Mesendoderm (in vitro differentiated cells): ENCODE results near the gene ZSCAN20.

Source experiments
- DNase-seq: peaks from one replicate; pipeline ENCODE4 v3.0.0; 2013
- H2AK5ac ChIP-seq: 2 replicates; pipeline ENCODE4 v1.6.1; 2013; ENCODE audit warnings: low read length, inconsistent platforms
- H2BK120ac ChIP-seq: 2 replicates; pipeline ENCODE4 v1.6.1; 2013; ENCODE audit warnings: low read depth, mild to moderate bottlenecking, low read length, moderate library complexity, mixed read lengths
- H2BK15ac ChIP-seq: replicated peaks from 2 replicates; pipeline ENCODE4 v1.6.1; 2013; ENCODE audit warnings: low read depth, mild to moderate bottlenecking, moderate library complexity
- H2BK5ac ChIP-seq: 2 replicates; pipeline ENCODE4 v1.6.1; 2013; ENCODE audit warnings: low read length, inconsistent platforms
- H3K18ac ChIP-seq: 2 replicates; pipeline ENCODE4 v1.6.1; 2013; ENCODE audit warnings: mild to moderate bottlenecking, low read length, mixed read lengths
- H3K23ac ChIP-seq: one replicate; pipeline ENCODE4 v1.6.1; 2013; ENCODE audit warnings: low read length
- H3K27ac ChIP-seq: 2 replicates; pipeline ENCODE4 v1.5.1; 2013; ENCODE audit warnings: low read depth, mild to moderate bottlenecking, inconsistent platforms, low read length, moderate library complexity
- H3K27me3 ChIP-seq: 2 replicates; pipeline ENCODE4 v1.6.1; 2013; ENCODE audit warnings: low read length, control low read depth, mild to moderate bottlenecking, inconsistent platforms; ENCODE audit not compliant: insufficient read depth, poor library complexity
- H3K36me3 ChIP-seq: 2 replicates; pipeline ENCODE4 v1.6.1; 2013; ENCODE audit warnings: low read length, inconsistent platforms; ENCODE audit not compliant: control insufficient read depth, insufficient read depth
- H3K4ac ChIP-seq: one replicate; pipeline ENCODE4 v1.6.1; 2013; ENCODE audit warnings: low read depth, mild to moderate bottlenecking, low read length, moderate library complexity
- H3K4me1 ChIP-seq: 2 replicates; pipeline ENCODE4 v1.6.1; 2013; ENCODE audit warnings: low read depth, low read length, inconsistent platforms; ENCODE audit not compliant: control insufficient read depth
- H3K4me2 ChIP-seq: 2 replicates; pipeline ENCODE4 v1.6.1; 2013; ENCODE audit warnings: low read length
- H3K4me3 ChIP-seq: 2 replicates; pipeline ENCODE4 v1.5.1; 2013; ENCODE audit warnings: mild to moderate bottlenecking, low read length
- H3K56ac ChIP-seq: one replicate; pipeline ENCODE4 v1.6.1; 2013; ENCODE audit warnings: low read length
- H3K79me1 ChIP-seq: 2 replicates; pipeline ENCODE4 v1.6.1; 2013; ENCODE audit warnings: low read length, inconsistent platforms
- H3K79me2 ChIP-seq: 2 replicates; pipeline ENCODE4 v1.6.1; 2013; ENCODE audit warnings: mild to moderate bottlenecking, low read length; ENCODE audit not compliant: control insufficient read depth, insufficient read depth
- H3K9ac ChIP-seq: 2 replicates; pipeline ENCODE4 v1.6.1; 2013; ENCODE audit warnings: low read length, inconsistent platforms
- H4K5ac ChIP-seq: one replicate; pipeline ENCODE4 v1.6.1; 2013; ENCODE audit warnings: low read length
- H4K8ac ChIP-seq: one replicate; pipeline ENCODE4 v1.6.1; 2013; ENCODE audit warnings: low read depth, mild to moderate bottlenecking, control low read depth, low read length, moderate library complexity
- WGBS: extraction: QIAGEN DNeasy Blood & Tissue Kit; methylation state at CpG from one replicate; pipeline ENCODE4 v1.1.7; 2013; ENCODE audit warnings: low lambda C conversion rate, missing lambda C conversion rate; ENCODE audit not compliant: insufficient coverage; ENCODE audit errors: extremely low coverage; 5-methylcytosine and 5-hydroxymethylcytosine counted together

ZSCAN20 gene

GRCh38 chr1:33460947-33461629 lies 11.4 kb upstream of the ZSCAN20 start:
- H3K18ac ChIP-seq = no peak overlapping the region
- no peak overlapping the region for H3K4ac ChIP-seq
- no peak for DNase-seq
- no peak overlapping the region for H3K4me3 ChIP-seq
- no peaks in the 10 kb centered on the region for H3K4me1 ChIP-seq
- H2BK15ac ChIP-seq = no peak overlapping the region
- no peak overlapping the region for H4K8ac ChIP-seq
- no peak overlapping the region for H4K5ac ChIP-seq
- H3K9ac ChIP-seq = no peak overlapping the region
- H2AK5ac ChIP-seq = no peak overlapping the region
- no peaks in the 10 kb centered on the region for H3K27me3 ChIP-seq
- no peak overlapping the region for H3K27ac ChIP-seq
- no peak overlapping the region for H3K23ac ChIP-seq
- H2BK5ac ChIP-seq = no peak overlapping the region
- H3K79me1 ChIP-seq = no peaks in the 10 kb centered on the region
- no peak overlapping the region for H3K4me2 ChIP-seq
- no peaks in the 10 kb centered on the region for H3K79me2 ChIP-seq
- no peak overlapping the region for H2BK120ac ChIP-seq
- H3K56ac ChIP-seq = no peak overlapping the region
- no CpG with 5 or more reads among the region's 4 CpGs for WGBS
- no peaks in the 10 kb centered on the region for H3K36me3 ChIP-seq

- Histone ChIP-seq H3K36me3 (no peaks in the 10 kb centered on the region), H3K4me3 (no peak overlapping the region), H3K27ac (no peak overlapping the region), H3K56ac (no peak overlapping the region), H4K8ac (no peak overlapping the region), H3K18ac (no peak overlapping the region), H3K4me1 (no peaks in the 10 kb centered on the region), H3K4me2 (no peak overlapping the region), H4K5ac (no peak overlapping the region), H2BK15ac (no peak overlapping the region), H2AK5ac (no peak overlapping the region), H3K79me1 (no peaks in the 10 kb centered on the region), H3K23ac (no peak overlapping the region), H3K9ac (no peak overlapping the region), H3K4ac (no peak overlapping the region), H2BK120ac (no peak overlapping the region), H2BK5ac (no peak overlapping the region), H3K27me3 (no peaks in the 10 kb centered on the region), H3K79me2 (no peaks in the 10 kb centered on the region)
- no peak for DNase-seq
- no CpG with 5 or more reads among the region's 8 CpGs for WGBS
Observed at GRCh38 chr1:33462405-33463164, 9.9 kb upstream of the ZSCAN20 start.

- no peaks in the 10 kb centered on the region for H3K4me1 ChIP-seq
- no peak overlapping the region for H3K27ac ChIP-seq
- no peak overlapping the region for H4K8ac ChIP-seq
- no peak overlapping the region for H2BK5ac ChIP-seq
- no CpG with 5 or more reads among the region's 3 CpGs for WGBS
- DNase-seq = no peak
- H3K9ac ChIP-seq = no peak overlapping the region
- no peak overlapping the region for H4K5ac ChIP-seq
- no peak overlapping the region for H3K23ac ChIP-seq
- no peak overlapping the region for H3K4me3 ChIP-seq
- no peaks in the 10 kb centered on the region for H3K79me2 ChIP-seq
- H3K56ac ChIP-seq = no peak overlapping the region
- no peak overlapping the region for H2BK15ac ChIP-seq
- no peak overlapping the region for H3K4me2 ChIP-seq
- H3K27me3 ChIP-seq = no peaks in the 10 kb centered on the region
- no peak overlapping the region for H2AK5ac ChIP-seq
- H2BK120ac ChIP-seq = no peak overlapping the region
- H3K4ac ChIP-seq = no peak overlapping the region
- no peaks in the 10 kb centered on the region for H3K79me1 ChIP-seq
- H3K18ac ChIP-seq = no peak overlapping the region
- H3K36me3 ChIP-seq = no peaks in the 10 kb centered on the region
Observed at GRCh38 chr1:33464552-33464951, 7.9 kb upstream of the ZSCAN20 start.

GRCh38 chr1:33465316-33465715 lies 7.1 kb upstream of the ZSCAN20 start:
- Histone ChIP-seq H3K36me3 (no peaks in the 10 kb centered on the region), H2AK5ac (no peak overlapping the region), H3K27me3 (no peaks in the 10 kb centered on the region), H3K18ac (no peak overlapping the region), H3K56ac (no peak overlapping the region), H2BK5ac (no peak overlapping the region), H3K27ac (no peak overlapping the region), H3K9ac (no peak overlapping the region), H3K4me3 (no peak overlapping the region), H3K4me2 (no peak overlapping the region), H3K4me1 (no peaks in the 10 kb centered on the region), H3K79me1 (no peaks in the 10 kb centered on the region), H3K4ac (no peak overlapping the region), H2BK120ac (no peak overlapping the region), H3K79me2 (no peaks in the 10 kb centered on the region), H2BK15ac (no peak overlapping the region), H4K5ac (no peak overlapping the region), H4K8ac (no peak overlapping the region), H3K23ac (no peak overlapping the region)
- no peak for DNase-seq
- WGBS = no CpG with 5 or more reads among the region's 2 CpGs

GRCh38 chr1:33466159-33466558 lies 6.3 kb upstream of the ZSCAN20 start:
- H3K4ac ChIP-seq = no peak overlapping the region

More at GRCh38 chr1:33466159-33466558, 6.3 kb upstream of the ZSCAN20 start:
- no peak overlapping the region for H3K27ac ChIP-seq
- H3K36me3 ChIP-seq = no peaks in the 10 kb centered on the region
- no peaks in the 10 kb centered on the region for H3K79me2 ChIP-seq
- no peak overlapping the region for H3K9ac ChIP-seq
- H3K23ac ChIP-seq = no peak overlapping the region
- no peak overlapping the region for H3K4me2 ChIP-seq
- no peak overlapping the region for H2BK5ac ChIP-seq
- no peaks in the 10 kb centered on the region for H3K4me1 ChIP-seq
- H3K18ac ChIP-seq = no peak overlapping the region
- H4K5ac ChIP-seq = no peak overlapping the region
- no peak overlapping the region for H4K8ac ChIP-seq
- WGBS = no CpG with 5 or more reads among the region's 6 CpGs
- no peak overlapping the region for H3K4me3 ChIP-seq
- H3K79me1 ChIP-seq = no peaks in the 10 kb centered on the region
- no peak overlapping the region for H3K56ac ChIP-seq
- H2BK15ac ChIP-seq = no peak overlapping the region
- H3K27me3 ChIP-seq = no peaks in the 10 kb centered on the region
- DNase-seq = no peak
- H2AK5ac ChIP-seq = no peak overlapping the region
- H2BK120ac ChIP-seq = no peak overlapping the region
